Trophoblast cell (in vitro differentiated cells and primary cell): ENCODE data around the gene DTX3.

Experiments used
- DNase-seq, 2 donors: peaks; one replicate each; pipeline ENCODE4 v3.0.0-alpha.2; 2016
- H2AFZ ChIP-seq: 2 replicates; pipeline ENCODE4 v1.6.1; 2013; ENCODE audit warnings: low read length, moderate library complexity, mild to moderate bottlenecking; ENCODE audit not compliant: insufficient read depth, poor library complexity
- H2AK5ac ChIP-seq: 2 replicates; pipeline ENCODE4 v1.6.1; 2013; ENCODE audit warnings: mild to moderate bottlenecking, low read length
- H2BK120ac ChIP-seq: 2 replicates; pipeline ENCODE4 v1.6.1; 2013; ENCODE audit warnings: low read length, mild to moderate bottlenecking, moderate library complexity; ENCODE audit not compliant: insufficient read depth, poor library complexity
- H2BK12ac ChIP-seq: 2 replicates; pipeline ENCODE4 v1.6.1; 2013; ENCODE audit warnings: mild to moderate bottlenecking, low read length, moderate library complexity
- H2BK5ac ChIP-seq: 2 replicates; pipeline ENCODE4 v1.6.1; 2013; ENCODE audit warnings: low read length, low read depth, moderate library complexity, mild to moderate bottlenecking; ENCODE audit not compliant: poor library complexity
- H3K14ac ChIP-seq: 2 replicates; pipeline ENCODE4 v1.6.1; 2013; ENCODE audit warnings: mild to moderate bottlenecking, low read length
- H3K18ac ChIP-seq: 2 replicates; pipeline ENCODE4 v1.6.1; 2013; ENCODE audit warnings: mild to moderate bottlenecking, low read length
- H3K23ac ChIP-seq: 2 replicates; pipeline ENCODE4 v1.6.1; 2013; ENCODE audit warnings: low read length
- H3K27ac ChIP-seq: 2 replicates; pipeline ENCODE4 v1.5.1; 2013; ENCODE audit warnings: low read depth, mild to moderate bottlenecking, inconsistent platforms, low read length, moderate library complexity
- H3K27me3 ChIP-seq: 2 replicates; pipeline ENCODE4 v1.6.1; 2013; ENCODE audit warnings: inconsistent platforms, mild to moderate bottlenecking, low read length, moderate library complexity; ENCODE audit not compliant: insufficient read depth
- H3K36me3 ChIP-seq, 2 experiments: 1 replicate in 1 of 2; 2 replicates in 1 of 2; pipeline ENCODE4 v1.6.1; 2013; ENCODE audit warnings: low read length in 2 of 2, mild to moderate bottlenecking in 2 of 2, moderate library complexity in 1 of 2; ENCODE audit not compliant: insufficient read depth in 2 of 2, control insufficient read depth in 1 of 2
- H3K4ac ChIP-seq: 2 replicates; pipeline ENCODE4 v1.6.1; 2013; ENCODE audit warnings: low read depth, mild to moderate bottlenecking, low read length, moderate library complexity
- H3K4me1 ChIP-seq, 2 experiments: 1 replicate in 1 of 2; 2 replicates in 1 of 2; pipeline ENCODE4 v1.6.1; 2013; ENCODE audit warnings: low read length in 2 of 2, mild to moderate bottlenecking in 2 of 2, moderate library complexity in 1 of 2; ENCODE audit not compliant: insufficient read depth in 2 of 2, control insufficient read depth in 1 of 2
- H3K4me2 ChIP-seq: 2 replicates; pipeline ENCODE4 v1.6.1; 2013; ENCODE audit warnings: inconsistent platforms, mild to moderate bottlenecking, low read length, moderate library complexity
- H3K4me3 ChIP-seq: 2 replicates; pipeline ENCODE4 v1.5.1; 2013; ENCODE audit warnings: mild to moderate bottlenecking, low read depth, low read length, inconsistent platforms
- H3K79me1 ChIP-seq: one replicate; pipeline ENCODE4 v1.6.1; 2013; ENCODE audit warnings: low read length
- H3K79me2 ChIP-seq: 2 replicates; pipeline ENCODE4 v1.6.1; 2013; ENCODE audit warnings: low read length, mild to moderate bottlenecking; ENCODE audit not compliant: control insufficient read depth, insufficient read depth, poor library complexity
- H3K9ac ChIP-seq: 2 replicates; pipeline ENCODE4 v1.6.1; 2013; ENCODE audit warnings: mild to moderate bottlenecking, low read length
- H3K9me3 ChIP-seq: 2 replicates; pipeline ENCODE4 v1.6.1; 2013; ENCODE audit warnings: low read depth, mild to moderate bottlenecking, control low read depth, inconsistent platforms, low read length; ENCODE audit not compliant: insufficient read depth
- H4K12ac ChIP-seq: 2 replicates; pipeline ENCODE4 v1.6.1; 2013; ENCODE audit warnings: low read depth, mild to moderate bottlenecking, low read length, moderate library complexity
- H4K8ac ChIP-seq: 2 replicates; pipeline ENCODE4 v1.6.1; 2013; ENCODE audit warnings: low read depth, mild to moderate bottlenecking, low read length, moderate library complexity
- H4K91ac ChIP-seq: one replicate; pipeline ENCODE4 v1.6.1; 2013; ENCODE audit warnings: low read depth, mild to moderate bottlenecking, low read length, moderate library complexity
- WGBS: extraction: QIAGEN DNeasy Blood & Tissue Kit; methylation state at CpG from one replicate; pipeline ENCODE4 v1.1.7; 2013; ENCODE audit warnings: missing lambda C conversion rate; ENCODE audit not compliant: insufficient read length, insufficient coverage; ENCODE audit errors: extremely low coverage; 5-methylcytosine and 5-hydroxymethylcytosine counted together

The DTX3 gene

DNA sequence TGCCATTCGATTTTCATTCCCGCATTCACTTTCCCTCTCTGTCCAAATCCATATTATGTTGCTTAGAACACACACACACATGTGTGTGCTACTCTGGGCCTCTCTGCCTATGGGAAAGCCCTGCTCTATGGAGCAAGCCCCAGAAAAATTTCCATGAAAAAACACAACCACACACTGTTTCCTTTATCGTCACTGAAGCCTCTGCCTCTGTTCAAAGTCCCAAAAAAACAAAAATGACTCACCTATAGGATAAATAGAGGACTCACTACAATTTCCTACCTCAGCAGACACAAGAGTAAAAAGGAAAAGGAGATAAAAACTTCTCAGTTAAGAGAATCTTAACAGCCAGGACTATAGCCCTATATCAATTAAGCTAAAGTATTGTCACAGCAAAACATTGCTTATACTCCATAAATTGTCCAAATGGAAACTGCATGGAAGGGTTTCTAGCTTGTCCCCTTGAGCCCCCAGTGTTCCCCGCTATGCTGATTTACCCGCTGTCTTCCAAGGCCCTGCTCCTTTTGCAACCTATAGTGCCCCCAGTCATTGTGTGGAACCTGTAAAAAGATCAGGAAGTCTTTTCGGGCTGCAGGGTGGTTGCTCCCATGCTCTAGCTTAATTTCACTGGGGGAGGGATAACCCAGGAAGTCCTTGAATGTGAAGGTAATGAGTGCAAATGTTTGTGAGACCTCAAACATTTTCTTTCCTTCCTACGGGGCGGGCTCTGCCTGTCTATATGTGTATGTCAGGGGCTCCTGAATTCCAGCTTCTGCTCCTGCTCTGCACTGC, 24.8 kb upstream of the DTX3 start:
- H3K27me3 ChIP-seq = no peaks in the 10 kb centered on the region
- H3K4me2 ChIP-seq = no peak overlapping the region
- H3K79me1 ChIP-seq = no peaks in the 10 kb centered on the region
- no peak overlapping the region for H4K8ac ChIP-seq
- no peak for DNase-seq
- H4K91ac ChIP-seq = no peak overlapping the region
- no peak overlapping the region for H2BK120ac ChIP-seq
- no peak overlapping the region for H3K18ac ChIP-seq
- H2AFZ ChIP-seq = no peak overlapping the region
- H3K23ac ChIP-seq = no peak overlapping the region
- H2AK5ac ChIP-seq = no peak overlapping the region
- H3K9ac ChIP-seq = no peak overlapping the region
- no peaks in the 10 kb centered on the region for H3K9me3 ChIP-seq
- H2BK12ac ChIP-seq = no peak overlapping the region
- H3K27ac ChIP-seq = no peak overlapping the region
- no peak overlapping the region for H3K4me3 ChIP-seq
- no peaks in the 10 kb centered on the region for H3K4me1 ChIP-seq
- no peak overlapping the region for H2BK5ac ChIP-seq
- no CpG with 5 or more reads among the region's 8 CpGs for WGBS
- no peaks in the 10 kb centered on the region for H3K36me3 ChIP-seq
- H3K79me2 ChIP-seq = no peaks in the 10 kb centered on the region
- no peak overlapping the region for H3K14ac ChIP-seq
- no peak overlapping the region for H4K12ac ChIP-seq
- no peak overlapping the region for H3K4ac ChIP-seq

DNA sequence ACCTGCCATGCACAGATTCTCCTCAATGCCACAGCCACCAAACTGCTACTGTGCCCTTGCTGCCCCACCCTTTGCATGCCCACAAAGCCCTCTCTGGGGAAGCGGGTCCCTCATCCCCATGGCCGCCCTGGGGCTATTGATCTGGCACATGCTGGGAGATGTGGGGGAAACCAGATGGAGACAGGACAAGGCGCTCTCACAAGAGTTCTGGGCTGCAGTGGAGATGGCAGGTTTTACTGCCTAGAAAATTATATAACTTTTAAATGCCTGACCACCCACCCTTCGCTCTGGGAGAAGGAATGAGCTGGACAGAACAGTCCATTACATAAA, 24.2 kb upstream of the DTX3 start:
- no CpG with 5 or more reads among the region's 4 CpGs for WGBS
- Histone ChIP-seq H2BK120ac (no peak overlapping the region), H3K27ac (no peak overlapping the region), H3K4ac (no peak overlapping the region), H2AK5ac (no peak overlapping the region), H3K36me3 (no peaks in the 10 kb centered on the region), H3K18ac (no peak overlapping the region), H4K12ac (no peak overlapping the region), H3K79me1 (no peaks in the 10 kb centered on the region), H3K4me3 (no peak overlapping the region), H3K79me2 (no peaks in the 10 kb centered on the region), H4K8ac (no peak overlapping the region), H3K27me3 (no peaks in the 10 kb centered on the region), H2BK5ac (no peak overlapping the region), H3K9ac (no peak overlapping the region), H2AFZ (no peak overlapping the region), H4K91ac (no peak overlapping the region), H2BK12ac (no peak overlapping the region), H3K14ac (no peak overlapping the region), H3K23ac (no peak overlapping the region), H3K4me2 (no peak overlapping the region), H3K9me3 (no peaks in the 10 kb centered on the region), H3K4me1 (no peaks in the 10 kb centered on the region)
- DNase-seq = no peak

- no peak overlapping the region for H3K4me3 ChIP-seq
- no peak overlapping the region for H3K27ac ChIP-seq
- no peak overlapping the region for H3K23ac ChIP-seq
- H3K79me1 ChIP-seq = no peaks in the 10 kb centered on the region
- H4K12ac ChIP-seq = no peak overlapping the region
- no peaks in the 10 kb centered on the region for H3K9me3 ChIP-seq
- no peak overlapping the region for H2AFZ ChIP-seq
- no peak overlapping the region for H2BK120ac ChIP-seq
- H3K4me2 ChIP-seq = no peak overlapping the region
- H3K27me3 ChIP-seq = no peaks in the 10 kb centered on the region
- no peaks in the 10 kb centered on the region for H3K4me1 ChIP-seq
- H2BK5ac ChIP-seq = no peak overlapping the region
- H3K14ac ChIP-seq = no peak overlapping the region
- no peak overlapping the region for H4K91ac ChIP-seq
- H3K18ac ChIP-seq = no peak overlapping the region
- WGBS = no CpG with 5 or more reads among the region's 1 CpG
- H4K8ac ChIP-seq = no peak overlapping the region
- H3K36me3 ChIP-seq = no peaks in the 10 kb centered on the region
- H3K79me2 ChIP-seq = no peaks in the 10 kb centered on the region
- H2AK5ac ChIP-seq = no peak overlapping the region
- H3K9ac ChIP-seq = no peak overlapping the region
- no peak overlapping the region for H3K4ac ChIP-seq
- no peak overlapping the region for H2BK12ac ChIP-seq
- DNase-seq = no peak
Measured at GRCh38 chr12:57581802-57582201, 22.8 kb upstream of the DTX3 start.

- no peak overlapping the region for H3K23ac ChIP-seq
- H3K4me3 ChIP-seq = no peak overlapping the region
- H3K4me1 ChIP-seq = no peaks in the 10 kb centered on the region
- H3K79me1 ChIP-seq = no peaks in the 10 kb centered on the region
- H3K36me3 ChIP-seq = no peaks in the 10 kb centered on the region
- no peaks in the 10 kb centered on the region for H3K79me2 ChIP-seq
- H2BK5ac ChIP-seq = no peak overlapping the region
- no peak overlapping the region for H2BK12ac ChIP-seq
- H2BK120ac ChIP-seq = no peak overlapping the region
- H3K27me3 ChIP-seq = no peaks in the 10 kb centered on the region
- no peak overlapping the region for H4K8ac ChIP-seq
- H4K12ac ChIP-seq = no peak overlapping the region
- H3K14ac ChIP-seq = no peak overlapping the region
- no peak overlapping the region for H3K27ac ChIP-seq
- no peak for DNase-seq
- no peak overlapping the region for H2AFZ ChIP-seq
- no peaks in the 10 kb centered on the region for H3K9me3 ChIP-seq
- H3K9ac ChIP-seq = no peak overlapping the region
- no CpG with 5 or more reads among the region's 1 CpG for WGBS
- no peak overlapping the region for H3K4ac ChIP-seq
- H4K91ac ChIP-seq = no peak overlapping the region
- no peak overlapping the region for H3K4me2 ChIP-seq
- no peak overlapping the region for H2AK5ac ChIP-seq
- no peak overlapping the region for H3K18ac ChIP-seq
Measured at GRCh38 chr12:57582440-57582839, 22.2 kb upstream of the DTX3 start.
